NAMALWA (cell line): Measurements from ENCODE around the gene PERP.

Experiments used
- DNase-seq: peaks from one replicate; pipeline ENCODE4 v3.0.0-alpha.2; 2015; ENCODE audit warnings: low spot score

Gene PERP

DNA sequence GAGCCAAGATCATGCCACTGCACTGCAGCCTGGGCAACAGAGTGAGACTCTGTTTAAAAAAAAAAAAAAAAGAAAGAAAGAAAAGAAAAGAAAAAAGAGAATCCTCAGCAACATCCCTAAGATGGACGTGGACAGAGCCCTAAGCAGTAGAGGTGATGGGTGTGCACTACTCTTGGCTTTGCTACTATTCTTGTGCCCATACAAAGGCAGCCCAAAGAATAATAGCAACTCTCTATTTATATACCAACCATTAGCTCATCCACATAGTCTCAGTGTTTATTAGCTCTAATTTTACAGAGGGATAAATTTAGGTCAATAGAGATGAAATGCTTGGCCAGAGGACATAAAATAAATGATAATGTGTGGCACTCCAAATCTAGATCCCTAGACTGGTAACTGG is 62.2 kb downstream of the PERP start:
- no peak for DNase-seq

- DNase-seq = no peak
These were observed 62.8 kb downstream of the PERP start for GRCh38 chr6:138044458-138044857.
